BJ (cell line): ENCODE measurements around the gene RAB7B. TPM values are rescaled to one million over a fixed set of nuclear protein-coding genes. Genes with fewer than 3 reads are reported as not detected.

Experiments
- CTCF ChIA-PET: fragments of 350-600 bp; formaldehyde crosslinking; extraction: SDS; loops from one replicate; lab custom pipeline; 2021; ENCODE audit warnings: antibody characterized with exemption, inconsistent platforms; lab: Yijun Ruan, JAX
- POLR2A ChIA-PET: fragments of 300-600 bp; sonication (Branson Sonifier 250); formaldehyde crosslinking; extraction: SDS; loops from one replicate; lab custom pipeline; 2021; ENCODE audit warnings: antibody characterized with exemption; lab: Charles Lee
- DNase-seq: peaks from one replicate; pipeline ENCODE4 v3.0.0-alpha.2; 2011; ENCODE audit warnings: low read depth
- H3K27me3 ChIP-seq: 2 replicates; pipeline ENCODE4 v1.6.0; 2011; ENCODE audit warnings: low read length; ENCODE audit not compliant: control insufficient read depth, insufficient read depth
- H3K36me3 ChIP-seq: 2 replicates; pipeline ENCODE4 v1.5.1; 2011; ENCODE audit warnings: low read length; ENCODE audit not compliant: control insufficient read depth, insufficient read depth
- H3K4me3 ChIP-seq: 2 replicates; pipeline ENCODE4 v1.5.1; 2011; ENCODE audit warnings: low read depth, mild to moderate bottlenecking, control low read depth, low read length
- polyA plus RNA-seq: library from polyadenylated mRNA; depleted of rRNA; stranded (reverse); fragments of >200 nt; gene quantifications from 2 replicates; pipeline ENCODE4 v1.2.3, GENCODE V29; 2011
- TF ChIP-seq, protein P1 (sequence below): IDR thresholded peaks from 2 replicates; pipeline ENCODE4 v1.5.1; 2011; ENCODE audit warnings: low read depth, mild to moderate bottlenecking, control low read depth, inconsistent platforms, low read length, moderate library complexity; ENCODE audit not compliant: insufficient read depth

The RAB7B gene
- polyA plus RNA-seq, 1 experiment, result 11.3 TPM

DNA sequence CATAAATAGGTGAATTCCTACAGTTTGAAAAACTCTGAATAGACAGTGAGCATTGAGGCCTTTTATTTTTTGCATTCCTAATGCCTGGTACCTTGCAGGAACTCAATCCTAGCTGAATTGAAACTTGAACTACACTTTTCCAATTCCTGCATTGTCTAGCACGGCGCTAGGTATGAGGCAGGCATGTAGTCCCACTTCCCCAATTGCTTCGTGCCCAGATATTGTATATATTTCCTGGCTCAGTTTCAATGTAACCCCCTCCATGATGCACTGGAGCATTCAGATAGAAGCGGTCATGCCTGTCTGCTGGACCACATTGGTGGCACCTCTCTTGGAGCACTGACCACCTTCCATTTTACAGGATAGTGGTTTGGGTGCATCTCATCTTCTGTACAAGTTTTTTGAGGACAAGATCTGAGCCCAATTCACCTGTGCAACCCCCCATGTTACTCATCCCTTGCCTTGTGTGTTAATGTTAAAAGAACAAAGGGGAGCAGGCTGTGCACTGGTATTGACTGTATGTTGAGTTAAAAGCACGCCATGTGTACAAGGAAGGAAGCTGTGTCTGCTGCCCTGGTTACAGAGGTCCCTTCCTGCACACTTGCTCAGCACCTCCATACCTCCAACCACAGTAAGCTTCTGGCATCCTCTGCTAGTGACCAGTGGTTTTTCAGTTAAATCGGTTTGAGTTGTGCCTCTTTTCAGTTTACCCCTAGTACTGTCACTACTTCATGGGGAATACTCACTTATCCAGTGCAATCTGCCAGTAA, 10.0 kb upstream of the RAB7B start:
- DNase-seq, result no peak
- ChIA-PET POLR2A (no interaction called here), CTCF (no interaction called here)
- H3K27me3 ChIP-seq, result peaks cover 4% of the 10 kb centered on the region
- TF ChIP-seq, protein P1, sequence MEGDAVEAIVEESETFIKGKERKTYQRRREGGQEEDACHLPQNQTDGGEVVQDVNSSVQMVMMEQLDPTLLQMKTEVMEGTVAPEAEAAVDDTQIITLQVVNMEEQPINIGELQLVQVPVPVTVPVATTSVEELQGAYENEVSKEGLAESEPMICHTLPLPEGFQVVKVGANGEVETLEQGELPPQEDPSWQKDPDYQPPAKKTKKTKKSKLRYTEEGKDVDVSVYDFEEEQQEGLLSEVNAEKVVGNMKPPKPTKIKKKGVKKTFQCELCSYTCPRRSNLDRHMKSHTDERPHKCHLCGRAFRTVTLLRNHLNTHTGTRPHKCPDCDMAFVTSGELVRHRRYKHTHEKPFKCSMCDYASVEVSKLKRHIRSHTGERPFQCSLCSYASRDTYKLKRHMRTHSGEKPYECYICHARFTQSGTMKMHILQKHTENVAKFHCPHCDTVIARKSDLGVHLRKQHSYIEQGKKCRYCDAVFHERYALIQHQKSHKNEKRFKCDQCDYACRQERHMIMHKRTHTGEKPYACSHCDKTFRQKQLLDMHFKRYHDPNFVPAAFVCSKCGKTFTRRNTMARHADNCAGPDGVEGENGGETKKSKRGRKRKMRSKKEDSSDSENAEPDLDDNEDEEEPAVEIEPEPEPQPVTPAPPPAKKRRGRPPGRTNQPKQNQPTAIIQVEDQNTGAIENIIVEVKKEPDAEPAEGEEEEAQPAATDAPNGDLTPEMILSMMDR, result no peak
- no peak overlapping the region for H3K4me3 ChIP-seq
- no peaks in the 10 kb centered on the region for H3K36me3 ChIP-seq

DNA sequence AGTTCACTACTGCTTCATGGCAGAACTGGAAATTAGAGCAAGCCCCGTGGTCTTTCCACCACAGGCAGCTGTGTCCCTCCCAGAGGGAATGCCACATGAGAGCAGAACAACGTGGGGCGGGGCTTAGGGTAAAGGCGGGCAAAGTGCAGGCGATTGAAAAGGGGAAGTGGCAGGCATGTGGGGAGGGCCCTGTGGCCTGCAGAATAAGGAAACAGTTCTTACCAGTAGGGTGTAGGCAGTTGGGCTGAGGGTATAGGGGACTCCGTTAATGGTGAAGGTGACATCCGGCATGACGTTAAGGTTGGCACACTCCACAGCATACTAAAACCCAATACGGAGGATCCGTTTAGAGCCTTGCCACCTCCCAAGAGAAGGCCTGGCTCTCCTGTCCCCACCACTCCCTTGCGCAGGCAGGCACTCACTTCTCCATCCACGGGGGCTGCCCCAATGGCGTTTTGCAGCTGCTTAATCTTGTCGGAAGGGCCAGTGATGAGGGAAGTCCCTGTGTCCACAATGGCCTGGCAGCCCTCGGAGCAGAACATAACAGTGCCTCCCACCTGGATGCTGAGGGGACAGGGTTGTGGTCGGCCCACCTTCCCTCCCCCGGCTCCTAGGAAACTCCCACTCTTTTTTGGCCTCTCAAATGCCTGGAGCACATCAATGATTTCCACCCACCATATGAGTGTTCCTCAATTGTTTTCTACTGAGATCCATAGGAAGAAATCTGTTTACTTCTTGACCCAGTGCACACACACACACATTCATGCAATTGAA, 9.1 kb upstream of the RAB7B start:
- no peak for DNase-seq
- POLR2A ChIA-PET, result no interaction called here
- Histone ChIP-seq H3K36me3 (no peaks in the 10 kb centered on the region), H3K4me3 (no peak overlapping the region), H3K27me3 (peaks cover 4% of the 10 kb centered on the region)
- CTCF ChIA-PET, result interaction anchor here (0.7 to 1.2 kb wide), 2 partner anchors 14 to 94 kb away, joined by 3 read pairs; no protein-coding TSS in a partner anchor
- TF ChIP-seq, protein P1, result no peak

DNA sequence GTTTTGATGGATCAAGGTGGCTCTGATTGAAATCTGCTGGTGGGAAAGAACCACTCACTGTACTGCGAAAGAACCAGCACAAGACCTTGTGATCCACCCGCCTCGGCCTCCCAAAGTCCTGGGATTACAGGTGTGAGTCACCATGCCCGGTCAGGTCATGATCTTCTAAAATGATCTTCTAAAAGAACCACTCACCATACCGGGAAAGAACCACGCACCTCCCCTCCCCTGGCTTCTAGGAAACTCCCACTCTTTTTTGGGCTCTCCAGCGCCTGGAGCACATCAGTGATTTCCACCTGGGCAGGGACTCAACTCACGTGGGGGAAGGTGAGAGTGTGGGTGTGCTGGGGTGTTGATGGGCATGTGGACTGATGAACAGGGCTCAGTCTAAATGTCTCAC, 7.9 kb upstream of the RAB7B start:
- TF ChIP-seq, protein P1, result no peak

DNA sequence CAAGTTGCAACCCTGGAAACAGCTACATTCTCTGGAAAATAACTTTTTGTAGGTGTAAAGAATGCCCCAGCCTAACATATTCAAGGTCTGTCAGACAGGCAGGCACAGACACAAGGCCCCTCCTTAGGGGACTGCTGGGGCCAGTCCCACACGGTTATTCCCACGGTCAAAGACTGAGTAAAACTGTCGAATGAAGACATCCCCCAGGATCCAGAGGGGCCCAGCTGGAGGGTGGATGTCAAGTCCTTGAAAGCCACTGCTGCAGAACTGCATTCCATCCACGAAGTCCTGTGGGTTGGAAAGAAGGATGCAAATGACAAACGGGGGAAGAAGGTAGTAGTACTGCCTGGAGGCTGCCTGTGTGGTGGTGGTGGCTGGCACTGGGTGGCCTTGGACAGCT, 6.9 kb upstream of the RAB7B start:
- no peak for DNase-seq
- TF ChIP-seq, protein P1, result no peak
- Histone ChIP-seq H3K4me3 (no peak overlapping the region), H3K36me3 (no peaks in the 10 kb centered on the region), H3K27me3 (peaks cover 6% of the 10 kb centered on the region)
- POLR2A ChIA-PET, result no interaction called here
- CTCF ChIA-PET, result no interaction called here

More for the DNA sequence above, 7.9 kb upstream of the RAB7B start:
- Histone ChIP-seq H3K36me3 (no peaks in the 10 kb centered on the region), H3K27me3 (peaks cover 8% of the 10 kb centered on the region), H3K4me3 (no peak overlapping the region)
- ChIA-PET CTCF (interaction anchor here (1.2 kb wide), 1 partner anchor 13 kb away, joined by 3 read pairs; no protein-coding TSS in a partner anchor), POLR2A (no interaction called here)
- no peak for DNase-seq

DNA sequence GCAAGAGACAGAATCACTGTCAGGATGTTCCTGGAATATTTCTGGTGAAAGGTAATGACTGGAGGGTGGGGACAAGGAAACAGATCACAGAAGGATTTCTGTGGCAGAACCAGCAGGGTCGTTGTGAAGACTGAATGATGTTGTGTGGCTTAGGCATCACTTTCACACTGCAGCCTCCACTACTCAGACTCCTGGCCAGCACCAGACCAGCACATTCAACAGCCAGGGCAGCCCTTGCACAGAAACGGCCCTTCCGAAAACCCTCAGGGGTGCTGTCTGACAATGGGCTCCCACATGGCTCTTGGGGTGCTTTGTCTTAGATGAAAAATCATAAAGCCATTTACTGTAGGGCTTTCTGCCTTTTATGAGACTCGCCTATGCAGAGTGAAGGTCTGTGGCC, 3.8 kb upstream of the RAB7B start:
- ChIA-PET POLR2A (no interaction called here), CTCF (no interaction called here)

More for the DNA sequence above, 3.8 kb upstream of the RAB7B start:
- H3K27me3 ChIP-seq, result peaks cover 4% of the 10 kb centered on the region
- no peaks in the 10 kb centered on the region for H3K36me3 ChIP-seq
- no peak overlapping the region for H3K4me3 ChIP-seq
- DNase-seq, result no peak
- TF ChIP-seq, protein P1, result no peak
